HG03432 (cell line): ENCODE results near the gene PLAAT1.

ENCODE experiments used
- ATAC-seq: cut with Tn5 transposase; IDR thresholded peaks from one replicate; pipeline ENCODE4 v1.9.1; 2021; ENCODE audit warnings: mild to moderate bottlenecking, moderate library complexity; ENCODE audit not compliant: unreplicated experiment

Gene PLAAT1

DNA sequence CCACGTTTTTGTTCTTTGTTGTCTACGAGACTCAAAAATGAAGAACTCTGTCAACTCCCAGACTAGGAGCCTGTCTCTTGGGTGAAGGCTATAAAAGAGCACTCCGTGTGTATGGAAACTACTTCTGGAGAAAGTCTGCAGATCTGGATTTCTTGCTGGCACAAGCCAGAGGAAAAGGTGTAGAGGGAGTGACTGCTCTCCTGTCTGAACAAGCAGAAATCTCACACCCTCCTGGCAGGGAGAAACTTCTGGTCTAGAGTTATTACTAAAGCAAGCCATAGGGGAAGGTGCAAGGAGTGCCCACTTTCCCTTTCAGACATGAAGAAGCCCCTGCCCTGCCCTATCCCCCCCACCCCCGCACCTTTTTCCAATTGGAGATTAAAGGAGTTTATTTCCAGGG lies 9.5 kb downstream of the PLAAT1 start:
- ATAC-seq, result no peak

DNA sequence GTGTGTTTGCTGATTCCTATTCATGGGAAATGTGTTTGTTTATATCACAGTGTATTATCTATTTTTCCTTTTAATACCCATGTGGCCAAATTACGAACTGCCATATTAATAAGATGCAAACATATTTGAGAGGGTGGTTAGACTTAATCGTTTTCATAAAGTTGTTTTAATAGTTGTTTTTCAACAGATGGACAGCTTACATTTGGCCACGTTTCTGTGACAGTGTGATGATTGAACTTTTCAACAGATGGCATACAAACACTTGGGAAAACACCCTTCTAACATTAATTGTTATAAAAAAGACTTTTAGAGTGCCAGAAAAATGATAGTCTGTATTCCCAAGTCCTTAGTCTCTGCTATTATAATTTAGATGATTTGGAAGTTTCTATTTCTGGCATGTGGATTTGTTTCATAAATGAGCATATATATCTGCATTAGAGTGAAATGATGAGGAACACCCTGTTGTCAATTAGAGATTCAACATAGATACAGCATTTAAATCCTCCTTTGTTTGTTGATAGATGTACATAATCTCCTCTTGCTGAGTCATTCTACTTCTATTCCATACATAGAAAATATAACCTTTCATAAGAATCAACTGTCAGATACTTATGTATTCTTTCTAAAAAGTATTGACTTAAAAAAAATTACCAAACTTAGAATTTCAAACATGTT lies 13.1 kb downstream of the PLAAT1 start:
- ATAC-seq, result no peak

DNA sequence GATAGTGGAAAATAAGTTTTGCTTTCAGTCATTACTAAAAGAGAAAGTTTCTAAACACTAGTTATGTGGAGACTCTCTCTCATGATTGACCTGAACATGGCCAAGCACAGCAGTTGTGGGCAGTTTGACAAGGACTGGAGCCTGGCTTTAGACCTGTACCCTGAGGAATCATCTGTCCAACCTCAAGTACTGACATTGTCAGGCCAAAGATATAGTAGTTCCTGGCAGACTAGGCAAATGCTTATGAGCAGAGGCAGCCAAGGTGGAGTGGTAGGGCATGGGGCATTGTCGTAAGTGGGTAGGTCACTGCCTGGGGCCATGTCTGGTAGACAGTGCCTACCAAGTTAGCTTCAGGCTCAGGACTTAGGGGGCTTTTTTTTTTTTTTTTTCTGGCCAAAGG lies 20.9 kb downstream of the PLAAT1 start:
- no peak for ATAC-seq

DNA sequence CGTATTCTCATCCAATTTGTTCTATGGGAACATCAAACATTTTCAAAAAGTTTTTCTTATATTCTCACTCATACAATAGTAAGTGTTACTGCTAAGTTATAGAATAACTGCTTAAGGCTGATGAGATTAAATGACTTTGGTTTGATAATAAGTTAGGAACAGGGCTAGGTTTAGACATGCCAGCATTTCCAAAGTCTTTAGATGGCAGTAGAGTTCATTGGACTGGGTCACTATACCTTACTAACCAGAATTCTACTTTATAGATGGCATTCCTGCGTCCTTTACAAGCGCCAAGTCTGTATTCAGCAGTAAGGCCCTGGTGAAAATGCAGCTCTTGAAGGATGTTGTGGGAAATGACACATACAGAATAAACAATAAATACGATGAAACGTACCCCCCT lies 21.7 kb downstream of the PLAAT1 start:
- no peak for ATAC-seq

DNA sequence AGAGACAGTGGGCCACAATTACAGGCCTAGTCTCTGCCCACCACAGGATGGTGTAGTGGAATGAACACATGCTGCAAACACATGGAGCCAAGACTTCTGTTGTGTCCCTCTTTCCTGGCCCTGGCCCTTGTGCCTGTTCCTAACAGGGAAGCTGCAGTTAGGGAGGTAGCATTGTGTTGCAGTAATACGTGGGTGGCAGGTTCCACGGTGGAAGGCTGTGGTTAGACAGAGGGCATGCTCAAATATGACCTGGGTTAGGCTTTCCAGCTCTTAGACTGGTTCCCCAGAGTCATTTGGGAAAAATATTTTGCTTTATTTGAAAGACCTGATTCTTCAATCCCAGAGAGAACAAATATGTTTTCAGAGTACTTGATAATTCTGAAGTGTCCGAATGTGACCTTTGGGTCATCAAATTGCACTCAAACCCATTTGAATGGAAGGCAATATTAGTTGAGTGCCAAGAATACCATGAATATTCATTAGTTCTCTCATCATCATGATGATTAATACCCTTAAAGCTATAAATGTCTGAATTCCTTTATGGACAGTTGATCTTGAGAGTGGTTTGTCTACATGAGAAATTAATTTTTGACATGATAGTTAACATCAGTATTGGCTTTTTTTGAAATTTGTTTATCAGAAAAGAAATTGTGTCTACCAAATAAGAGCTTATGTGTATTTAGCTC lies 28.5 kb downstream of the PLAAT1 start:
- ATAC-seq, result no peak

DNA sequence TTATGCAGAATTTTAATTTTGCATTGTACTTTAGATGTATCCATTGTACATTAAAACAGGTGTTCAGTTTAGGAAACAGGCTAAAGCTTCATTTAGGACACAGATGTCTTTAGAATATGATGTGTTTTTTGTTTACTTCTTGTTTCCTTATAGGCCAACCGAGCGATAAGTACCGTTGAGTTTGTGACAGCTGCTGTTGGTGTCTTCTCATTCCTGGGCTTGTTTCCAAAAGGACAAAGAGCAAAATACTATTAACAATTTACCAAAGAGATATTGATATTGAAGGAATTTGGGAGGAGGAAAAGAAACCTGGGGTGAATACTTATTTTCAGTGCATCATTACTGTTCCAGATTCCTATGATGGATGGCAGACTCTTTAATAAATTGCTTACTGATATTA lies 29.4 kb downstream of the PLAAT1 start:
- ATAC-seq, result no peak

DNA sequence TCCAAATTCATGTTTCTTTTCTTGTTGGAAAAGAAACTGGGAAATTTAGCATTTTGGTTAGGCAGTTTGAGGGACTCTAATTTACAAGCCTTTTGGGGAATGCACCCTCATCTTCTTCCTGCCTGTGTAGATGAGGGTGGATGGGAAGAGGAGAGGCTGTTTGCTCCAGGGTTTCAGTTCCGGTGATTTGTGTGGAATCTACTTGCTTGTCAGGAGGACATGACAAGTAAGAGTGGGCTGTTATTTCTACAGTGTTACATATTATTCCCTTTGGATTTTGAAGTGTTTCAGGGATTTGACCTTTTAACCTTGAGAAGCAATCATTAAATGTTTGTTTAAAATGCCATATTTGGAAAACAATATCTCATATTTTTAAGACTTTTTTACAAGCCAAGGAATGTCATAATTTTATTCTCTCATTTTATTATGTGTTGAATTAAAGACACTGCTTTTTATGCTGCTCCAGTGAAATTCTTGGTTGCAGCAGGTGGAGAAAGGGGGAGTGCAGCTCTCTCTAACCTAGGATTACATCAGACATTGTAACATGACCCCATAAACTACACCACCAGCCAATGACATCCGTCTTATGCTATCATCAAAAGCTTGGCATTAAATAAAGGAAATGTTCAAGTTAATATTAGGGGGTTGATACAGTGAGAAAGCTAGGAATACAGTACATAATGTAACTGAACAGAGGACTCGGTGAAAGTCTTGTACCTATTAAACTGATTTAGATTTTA lies 30.2 kb downstream of the PLAAT1 start:
- ATAC-seq, result no peak

DNA sequence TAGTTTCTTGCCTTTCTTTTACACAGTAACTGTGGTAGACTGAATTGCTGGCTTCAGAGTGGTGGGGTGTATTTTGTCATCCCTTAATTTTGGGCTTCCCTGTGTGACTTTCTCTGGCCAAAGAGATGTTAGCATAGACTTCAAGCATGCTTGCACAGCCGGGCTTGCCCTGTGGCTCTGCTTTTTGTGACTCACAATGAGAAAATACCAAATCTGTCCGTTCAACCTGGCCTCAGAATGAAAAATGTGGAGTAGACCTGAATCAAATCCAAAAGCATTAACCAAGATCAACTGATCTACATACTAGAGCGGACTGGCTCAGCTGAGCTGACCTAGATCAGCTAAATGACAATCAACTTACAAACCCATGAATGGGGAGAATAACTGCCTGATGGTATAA lies 51.4 kb downstream of the PLAAT1 start:
- no peak for ATAC-seq

DNA sequence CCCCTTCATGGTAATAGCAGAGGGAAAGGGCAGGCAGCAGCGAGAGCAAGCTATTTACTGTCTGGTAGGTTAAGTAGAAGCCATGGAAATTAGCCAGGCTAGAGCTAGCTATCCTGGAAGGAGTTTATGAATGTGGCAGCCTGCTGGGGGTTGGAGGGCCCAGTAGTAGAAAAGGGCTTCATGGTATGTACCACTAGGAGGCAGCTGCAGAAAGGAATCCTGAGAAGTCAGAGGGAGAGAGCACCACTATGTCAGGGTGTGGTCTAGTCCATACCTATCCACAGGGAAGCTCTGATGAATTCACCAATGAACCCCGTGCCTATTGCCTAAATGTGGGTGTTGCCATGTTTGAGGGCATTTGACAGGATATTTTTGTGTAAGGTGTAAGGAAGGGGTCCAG lies 55.0 kb downstream of the PLAAT1 start:
- ATAC-seq, result no peak

DNA sequence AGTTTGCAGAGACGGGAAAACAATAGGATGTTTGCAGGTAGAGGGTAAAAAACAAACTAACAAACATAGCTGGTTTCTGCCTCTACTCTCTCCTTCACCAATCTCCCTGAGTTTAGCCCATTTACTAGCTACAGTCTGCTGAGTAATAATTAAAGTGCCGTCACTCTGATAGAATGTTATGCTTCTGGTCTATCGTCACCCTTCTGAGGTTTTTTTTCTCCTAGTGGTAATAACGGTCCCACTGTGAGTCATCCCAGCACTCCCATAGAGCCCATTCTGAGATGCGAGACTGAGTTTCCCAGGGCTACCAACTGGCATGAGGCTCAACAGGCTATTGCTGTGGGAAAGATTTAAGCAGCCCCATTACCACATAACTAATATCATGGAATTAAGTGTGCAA lies 56.4 kb downstream of the PLAAT1 start:
- no peak for ATAC-seq

DNA sequence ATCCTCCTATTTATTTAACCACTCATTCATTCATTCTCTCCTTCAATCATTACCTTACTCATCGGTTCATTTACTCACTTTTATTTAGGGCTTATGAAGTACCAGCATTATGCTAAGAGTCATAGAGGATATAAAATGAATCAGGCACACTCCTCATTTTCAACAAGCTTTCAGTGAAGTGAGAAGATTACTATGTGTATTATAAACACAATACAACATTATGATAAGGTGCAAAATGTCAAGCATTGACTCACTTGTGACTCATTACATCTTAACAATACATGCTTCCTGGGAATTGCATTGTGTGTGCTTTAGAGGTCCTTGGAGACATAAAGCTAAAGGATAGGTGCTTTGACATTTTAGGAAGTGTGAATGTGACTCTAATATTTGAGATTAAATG lies 60.4 kb downstream of the PLAAT1 start:
- ATAC-seq, result no peak

DNA sequence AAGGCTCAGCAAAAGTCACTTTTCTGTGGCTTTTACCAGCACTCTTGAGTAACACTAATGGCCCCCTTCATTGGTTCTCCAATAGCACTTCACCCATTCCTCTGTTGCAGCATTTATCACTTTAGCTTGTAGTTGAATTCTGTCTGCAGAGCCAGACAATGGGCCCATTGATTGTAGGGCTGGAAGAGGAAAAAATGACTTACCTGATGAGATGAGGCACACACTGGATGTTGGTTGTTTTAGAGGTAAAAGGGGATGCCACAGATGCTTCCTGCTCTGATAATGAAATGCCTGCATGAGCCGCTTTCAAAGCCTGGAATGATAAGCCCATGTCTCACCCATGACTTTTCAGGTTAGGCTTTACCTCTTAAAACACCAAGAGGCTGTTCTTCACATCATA lies 64.3 kb downstream of the PLAAT1 start:
- no peak for ATAC-seq

DNA sequence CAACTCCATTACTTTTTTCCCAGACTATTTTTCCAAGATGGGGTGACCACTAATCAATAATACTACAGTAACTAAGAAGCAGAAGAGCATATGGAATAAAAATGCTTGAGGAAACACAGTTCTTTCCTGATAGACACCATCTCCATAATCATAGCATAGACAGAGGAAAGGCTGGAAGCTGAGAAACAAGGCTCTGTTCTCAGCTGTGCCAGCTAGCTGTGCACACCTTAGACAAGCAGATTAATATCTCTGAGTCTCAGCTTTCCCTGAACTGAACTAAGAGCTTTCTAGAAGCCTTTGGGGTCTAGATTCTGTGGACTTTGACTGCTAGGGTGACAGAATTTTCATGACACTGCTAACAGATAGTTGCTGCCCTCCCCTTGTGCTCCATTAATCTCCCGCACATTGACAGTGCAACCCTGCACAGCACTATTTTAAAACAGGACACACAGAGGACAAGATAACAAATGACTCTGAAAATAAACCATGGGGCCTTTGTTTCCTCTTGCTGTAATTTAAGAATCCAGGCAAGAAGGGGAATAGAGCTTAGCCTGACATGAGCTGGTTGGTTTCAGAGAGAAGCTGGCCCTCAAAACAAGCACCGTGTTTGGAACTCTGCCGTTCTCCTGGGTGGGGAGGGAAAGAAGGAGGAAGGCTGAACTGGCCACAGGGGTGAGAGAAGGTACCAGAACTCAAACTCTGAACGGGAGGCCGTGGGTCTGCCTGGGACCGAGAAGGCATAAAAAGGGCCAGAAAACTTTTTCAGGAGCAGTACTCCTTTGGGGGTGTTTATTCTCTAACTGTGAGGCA lies 70.1 kb downstream of the PLAAT1 start:
- ATAC-seq, result no peak

DNA sequence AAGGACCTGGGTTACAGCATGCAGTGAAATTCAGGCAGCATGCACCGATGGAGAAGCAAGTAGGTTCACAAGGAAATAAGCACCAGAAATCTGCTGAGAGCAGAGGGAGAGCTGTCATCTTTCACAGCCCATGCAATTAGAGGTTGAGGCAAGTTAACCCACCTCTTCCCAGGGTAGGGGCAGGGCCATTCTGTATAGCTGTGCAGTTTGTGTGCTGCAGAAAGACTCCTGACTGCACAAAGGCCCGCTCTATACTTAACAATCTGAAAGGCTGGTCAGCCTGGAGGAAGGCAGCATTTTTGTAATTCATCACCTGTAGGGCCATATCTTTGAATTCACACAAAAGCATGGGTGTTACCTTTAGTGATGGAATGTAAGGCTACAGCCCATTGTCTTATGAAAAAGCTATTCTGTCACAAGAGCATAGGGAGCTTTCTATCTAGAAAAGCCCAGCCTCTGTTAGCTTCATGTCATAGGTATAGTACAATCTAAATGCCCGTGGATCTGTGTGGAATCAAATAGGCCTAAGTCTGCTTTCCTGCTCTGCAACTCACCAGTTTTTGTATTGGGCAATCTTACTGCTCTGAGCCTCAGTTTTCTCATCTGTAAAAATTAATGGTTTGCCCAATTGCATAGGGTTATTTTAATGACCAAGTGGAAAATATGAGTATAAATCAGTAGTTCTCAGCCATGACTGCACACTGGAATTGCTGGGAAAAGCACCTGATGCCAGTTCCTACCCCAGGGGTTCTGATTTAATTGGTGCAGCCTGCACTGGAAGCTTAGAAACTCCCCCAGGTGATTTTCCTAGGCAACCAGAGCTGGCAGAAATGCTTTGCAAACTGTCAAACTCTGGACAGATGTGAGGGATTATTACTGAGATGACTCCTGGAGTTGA lies 72.3 kb downstream of the PLAAT1 start:
- no peak for ATAC-seq

DNA sequence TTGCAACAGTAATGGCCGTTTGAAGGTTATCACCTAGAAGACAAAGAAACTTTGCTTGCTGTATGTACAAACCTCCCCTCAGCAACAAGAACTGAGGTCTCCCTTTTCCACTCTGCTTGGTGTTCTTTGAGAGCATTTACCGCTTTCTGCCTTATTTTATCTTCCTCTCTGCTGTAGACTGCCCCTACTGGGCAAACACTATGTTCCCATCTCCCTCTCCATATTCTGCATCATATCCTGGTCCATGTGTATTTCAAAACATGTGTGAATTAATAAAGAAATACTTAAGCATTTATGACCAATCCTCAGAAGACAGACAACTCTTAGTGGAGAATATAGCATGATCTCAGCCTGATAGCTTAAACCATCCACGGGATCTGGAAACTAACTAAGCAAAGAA lies 73.1 kb downstream of the PLAAT1 start:
- no peak for ATAC-seq

DNA sequence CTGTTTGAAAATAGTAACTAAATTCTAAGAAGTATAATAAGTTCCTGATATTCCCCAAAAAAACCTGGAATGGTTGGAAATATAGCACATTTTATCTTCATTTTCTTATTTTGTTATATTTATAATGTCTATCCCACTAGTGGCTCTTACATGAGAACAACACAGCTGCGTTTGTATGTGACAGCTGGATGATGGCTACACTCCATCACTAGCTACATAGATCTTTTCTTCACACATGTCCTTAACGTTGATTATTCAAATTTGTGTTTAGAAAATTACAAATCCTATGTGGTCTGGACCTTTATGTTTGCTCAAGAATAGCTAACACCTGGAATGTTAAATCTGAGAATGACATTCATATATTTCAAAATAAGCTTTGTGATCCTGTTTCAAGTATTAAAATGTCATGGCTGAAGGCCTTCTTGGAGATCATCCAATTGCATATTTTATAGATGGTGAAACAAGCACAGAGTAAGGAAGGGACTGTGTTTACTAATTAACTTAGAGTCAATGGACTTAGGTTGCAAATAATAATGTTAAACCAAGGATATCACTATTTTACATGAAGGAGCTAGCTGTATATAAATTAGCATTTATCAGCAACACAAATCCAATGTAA lies 76.8 kb downstream of the PLAAT1 start:
- no peak for ATAC-seq
